OCI-LY3 (cell line): Measurements from ENCODE around the gene STIM1.

Source experiments
- H2AFZ ChIP-seq: fragments of 200-600, 300-600 bp; shearing (Covaris generic); 2 replicates; pipeline ENCODE4 v1.6.0; 2014; ENCODE audit warnings: antibody characterized with exemption, low read depth, low read length
- H3K27ac ChIP-seq: fragments of 200-600, 300-600 bp; sonication (generic); 2 replicates; pipeline ENCODE4 v1.5.1; 2014; ENCODE audit warnings: mild to moderate bottlenecking, low read length, moderate library complexity, mixed read lengths
- H3K27me3 ChIP-seq: fragments of 200-600, 300-600 bp; sonication (generic); 2 replicates; pipeline ENCODE4 v1.6.1; 2014; ENCODE audit warnings: low read depth, low read length, mixed read lengths
- H3K36me3 ChIP-seq: fragments of 200-600, 300-600 bp; sonication (generic); replicated peaks from 2 replicates; pipeline ENCODE3; 2014; ENCODE audit warnings: low read depth, low read length, mixed read lengths
- H3K4me1 ChIP-seq: fragments of 300-600, 200-600 bp; sonication (generic); 2 replicates; pipeline ENCODE4 v1.6.1; 2014; ENCODE audit warnings: low read length, mixed read lengths
- H3K4me2 ChIP-seq: fragments of 200-600, 300-600 bp; sonication (generic); 2 replicates; pipeline ENCODE4 v1.6.1; 2014; ENCODE audit warnings: low read length, mixed read lengths
- H3K4me3 ChIP-seq: fragments of 300-600, 200-600 bp; sonication (generic); 2 replicates; pipeline ENCODE4 v1.5.1; 2014; ENCODE audit warnings: antibody characterized with exemption, mild to moderate bottlenecking, low read length, moderate library complexity
- H3K79me2 ChIP-seq: fragments of 300-600, 200-600 bp; shearing (Covaris generic); 2 replicates; pipeline ENCODE4 v1.6.1; 2014; ENCODE audit warnings: mild to moderate bottlenecking, low read length, mixed read lengths
- H3K9ac ChIP-seq: fragments of 300-600, 200-600 bp; shearing (Covaris generic); 2 replicates; pipeline ENCODE4 v1.6.0; 2014; ENCODE audit warnings: mild to moderate bottlenecking, low read length, moderate library complexity
- H3K9me3 ChIP-seq: fragments of 200-600, 300-600 bp; shearing (Covaris generic); 2 replicates; pipeline ENCODE4 v1.6.1; 2014; ENCODE audit warnings: low read length, mixed read lengths; ENCODE audit not compliant: insufficient read depth
- H4K20me1 ChIP-seq: fragments of 200-600, 300-600 bp; sonication (generic); 2 replicates; pipeline ENCODE4 v1.6.1; 2016; ENCODE audit warnings: low read length, mixed read lengths; ENCODE audit not compliant: insufficient read depth
- EZH2phosphoT487 ChIP-seq: fragments of 200-600 bp; shearing (Covaris generic); IDR thresholded peaks from 2 replicates; pipeline ENCODE4 v1.6.1; 2018; ENCODE audit warnings: antibody characterized with exemption, mixed run types, low read depth
- TF ChIP-seq, protein P1 (sequence below): fragments of 200-600, 300-600 bp; sonication (generic); IDR thresholded peaks from 2 replicates; pipeline ENCODE4 v1.5.1; 2014; ENCODE audit warnings: antibody characterized with exemption, low read length, low read depth

Gene STIM1

DNA sequence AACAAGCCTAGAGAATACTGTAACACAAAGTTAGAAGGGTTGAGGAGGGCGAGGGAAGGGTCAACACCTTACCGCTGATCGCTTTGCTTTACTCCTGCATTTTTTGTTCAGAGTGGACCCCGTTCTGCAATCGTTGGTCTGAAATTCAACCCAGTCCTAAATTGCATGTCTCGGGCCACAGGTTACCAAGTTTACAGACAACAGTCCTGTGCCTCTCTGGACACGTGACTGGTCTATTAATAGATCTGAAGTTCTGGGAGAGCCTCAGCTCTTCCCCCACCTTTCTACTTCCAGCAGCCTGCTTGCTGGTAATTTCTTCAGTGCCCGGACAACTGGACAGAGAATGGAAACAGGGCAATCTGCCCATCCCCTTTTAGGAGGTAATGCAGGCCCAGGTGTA is 74.2 kb downstream of the STIM1 start:
- no peak for TF ChIP-seq EZH2phosphoT487
- TF ChIP-seq, protein P1, sequence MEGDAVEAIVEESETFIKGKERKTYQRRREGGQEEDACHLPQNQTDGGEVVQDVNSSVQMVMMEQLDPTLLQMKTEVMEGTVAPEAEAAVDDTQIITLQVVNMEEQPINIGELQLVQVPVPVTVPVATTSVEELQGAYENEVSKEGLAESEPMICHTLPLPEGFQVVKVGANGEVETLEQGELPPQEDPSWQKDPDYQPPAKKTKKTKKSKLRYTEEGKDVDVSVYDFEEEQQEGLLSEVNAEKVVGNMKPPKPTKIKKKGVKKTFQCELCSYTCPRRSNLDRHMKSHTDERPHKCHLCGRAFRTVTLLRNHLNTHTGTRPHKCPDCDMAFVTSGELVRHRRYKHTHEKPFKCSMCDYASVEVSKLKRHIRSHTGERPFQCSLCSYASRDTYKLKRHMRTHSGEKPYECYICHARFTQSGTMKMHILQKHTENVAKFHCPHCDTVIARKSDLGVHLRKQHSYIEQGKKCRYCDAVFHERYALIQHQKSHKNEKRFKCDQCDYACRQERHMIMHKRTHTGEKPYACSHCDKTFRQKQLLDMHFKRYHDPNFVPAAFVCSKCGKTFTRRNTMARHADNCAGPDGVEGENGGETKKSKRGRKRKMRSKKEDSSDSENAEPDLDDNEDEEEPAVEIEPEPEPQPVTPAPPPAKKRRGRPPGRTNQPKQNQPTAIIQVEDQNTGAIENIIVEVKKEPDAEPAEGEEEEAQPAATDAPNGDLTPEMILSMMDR, result no peak
- Histone ChIP-seq H3K9me3 (no peaks in the 10 kb centered on the region), H3K4me3 (no peak overlapping the region), H3K79me2 (peaks cover 4% of the 10 kb centered on the region; the same call in 1 of the 2 replicates), H3K36me3 (no peaks in the 10 kb centered on the region), H3K4me1 (peaks cover 14% of the 10 kb centered on the region), H4K20me1 (peaks cover 13% of the 10 kb centered on the region), H2AFZ (no peak overlapping the region), H3K9ac (no peak overlapping the region), H3K4me2 (no peak overlapping the region), H3K27ac (no peak overlapping the region), H3K27me3 (no peaks in the 10 kb centered on the region)

DNA sequence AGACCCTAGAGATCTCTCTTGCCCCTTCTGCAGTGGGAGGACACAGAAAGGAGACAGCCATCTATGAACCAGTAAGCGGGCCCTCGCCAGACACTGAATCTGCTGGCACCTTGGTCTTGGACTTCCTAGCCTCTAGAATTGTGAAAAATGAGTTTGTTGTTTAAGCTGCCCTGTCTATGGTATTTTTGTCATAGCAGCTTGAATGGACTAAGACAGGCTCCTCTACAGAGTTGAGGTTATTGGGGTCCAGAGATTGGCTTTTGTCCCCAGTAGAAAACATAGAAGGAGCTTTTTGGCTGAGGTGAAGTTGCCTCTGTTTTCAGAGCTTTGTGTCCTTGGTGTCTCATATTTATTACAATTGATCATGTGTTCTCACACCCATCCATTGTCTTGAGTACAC is 77.2 kb downstream of the STIM1 start:
- TF ChIP-seq, protein P1, result no peak
- no peak for TF ChIP-seq EZH2phosphoT487
- peaks cover 6% of the 10 kb centered on the region for H4K20me1 ChIP-seq
- H3K4me2 ChIP-seq, result no peak overlapping the region
- no peak overlapping the region for H3K4me3 ChIP-seq
- H3K4me1 ChIP-seq, result peaks cover 9% of the 10 kb centered on the region
- no peak overlapping the region for H2AFZ ChIP-seq
- no peaks in the 10 kb centered on the region for H3K36me3 ChIP-seq
- no peaks in the 10 kb centered on the region for H3K27me3 ChIP-seq
- H3K79me2 ChIP-seq, result peaks cover 3% of the 10 kb centered on the region; the same call in 1 of the 2 replicates
- no peak overlapping the region for H3K27ac ChIP-seq
- no peak overlapping the region for H3K9ac ChIP-seq
- H3K9me3 ChIP-seq, result no peaks in the 10 kb centered on the region

DNA sequence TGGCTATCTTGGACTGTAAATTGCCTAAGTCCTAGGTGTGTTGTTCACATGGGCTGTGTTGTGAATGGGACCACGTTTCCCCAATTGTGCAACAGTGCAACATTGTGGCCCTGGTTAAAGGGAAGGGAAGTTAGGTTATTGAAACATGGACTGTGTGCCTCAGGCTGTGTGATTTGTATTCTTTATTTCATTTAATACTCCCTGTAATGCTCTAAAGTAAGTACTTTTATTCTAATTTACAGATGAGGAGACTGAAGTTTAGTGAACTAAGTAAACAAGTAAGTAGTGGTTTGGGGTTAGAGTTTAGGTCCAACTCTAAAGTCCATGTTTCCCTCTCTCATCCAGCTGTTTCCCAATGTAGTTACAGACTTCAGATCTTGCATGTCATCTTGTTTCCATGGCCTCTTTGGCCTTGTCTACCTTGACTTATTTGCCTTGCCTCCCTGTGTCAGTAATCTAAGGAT is 77.7 kb downstream of the STIM1 start:
- H3K27ac ChIP-seq, result no peak overlapping the region
- peaks cover 4% of the 10 kb centered on the region; the same call in 1 of the 2 replicates for H4K20me1 ChIP-seq
- no peak for TF ChIP-seq EZH2phosphoT487
- TF ChIP-seq, protein P1, result no peak
- H3K9ac ChIP-seq, result no peak overlapping the region
- no peak overlapping the region for H3K4me2 ChIP-seq
- no peaks in the 10 kb centered on the region for H3K27me3 ChIP-seq
- no peak overlapping the region for H2AFZ ChIP-seq
- H3K4me3 ChIP-seq, result no peak overlapping the region
- no peaks in the 10 kb centered on the region for H3K9me3 ChIP-seq
- H3K79me2 ChIP-seq, result no peaks in the 10 kb centered on the region
- peaks cover 4% of the 10 kb centered on the region for H3K4me1 ChIP-seq
- H3K36me3 ChIP-seq, result no peaks in the 10 kb centered on the region

DNA sequence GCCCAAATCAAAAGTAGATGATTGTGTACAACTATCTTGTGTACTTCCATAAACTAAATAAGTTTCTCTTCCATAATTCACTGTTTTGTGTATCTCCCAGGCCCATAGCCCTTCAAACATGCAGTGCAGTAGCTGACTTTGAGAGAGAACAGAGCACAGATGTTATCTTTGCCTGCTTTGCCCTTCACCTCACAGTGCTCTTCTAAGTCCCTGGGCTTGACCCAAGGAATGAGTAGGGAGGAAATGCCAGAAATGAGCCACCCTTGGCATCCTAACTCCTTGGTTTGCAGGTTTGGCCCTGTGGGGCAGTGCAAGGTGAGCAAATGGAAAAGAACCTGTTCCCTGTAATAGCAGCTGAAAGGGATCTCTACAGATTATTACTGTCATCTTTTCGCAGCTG is 79.2 kb downstream of the STIM1 start:
- TF ChIP-seq, protein P1, result no peak
- no peak for TF ChIP-seq EZH2phosphoT487
- no peaks in the 10 kb centered on the region for H3K27me3 ChIP-seq
- no peak overlapping the region for H2AFZ ChIP-seq
- H3K4me2 ChIP-seq, result no peak overlapping the region
- H3K9ac ChIP-seq, result no peak overlapping the region
- H3K4me3 ChIP-seq, result no peak overlapping the region
- H4K20me1 ChIP-seq, result 0 out of 2 replicates have a peak, but pooled peaks cover 4% of the 10 kb centered on the region
- H3K79me2 ChIP-seq, result no peaks in the 10 kb centered on the region
- H3K36me3 ChIP-seq, result no peaks in the 10 kb centered on the region
- no peaks in the 10 kb centered on the region for H3K9me3 ChIP-seq
- H3K27ac ChIP-seq, result no peak overlapping the region
- 0 out of 2 replicates have a peak, but pooled peaks cover 6% of the 10 kb centered on the region for H3K4me1 ChIP-seq
